Hindlimb muscle (tissue), 1 donor: ENCODE results near the gene MRPL27. TPM values are rescaled to one million over a fixed set of nuclear protein-coding genes. Genes with fewer than 3 reads are reported as not detected.
"Not testable (repeated sequence)": the region's sequence is repeated elsewhere in the genome, so short reads cannot be mapped to it uniquely, and the experiment has no call there.

ENCODE experiments used
- DNase-seq: peaks from one replicate; pipeline ENCODE4 v3.0.0-alpha.2; 2013
- polyA plus RNA-seq: library from polyadenylated mRNA; unstranded; fragments of 120-200 nt; gene quantifications from one replicate; pipeline ENCODE4 v1.2.1, GENCODE V29; 2013; ENCODE audit not compliant: insufficient read length

MRPL27 gene
- polyA plus RNA-seq: 52.5 TPM

GRCh38 chr17:50372758-50373556 lies at the start of gene MRPL27, which contains the start of gene EME1:
MRPL27 (minus strand) TSS chr17:50373184; CDS start chr17:50373170, 14 bp downstream.
EME1 (plus strand) TSS chr17:50373229; CDS start chr17:50375209, 1,980 bp downstream.
- DNase-seq: peak; percentile 91

GRCh38 chr17:50422738-50423137 lies 49.8 kb upstream of the MRPL27 start:
- DNase-seq: no peak

- DNase-seq: no peak
Observed at GRCh38 chr17:50421308-50422051, 48.5 kb upstream of the MRPL27 start.

GRCh38 chr17:50420419-50421112 lies 47.6 kb upstream of the MRPL27 start:
- no peak for DNase-seq

GRCh38 chr17:50419577-50419976 lies 46.6 kb upstream of the MRPL27 start:
- not testable (repeated sequence) for DNase-seq

- DNase-seq: no peak
Observed at GRCh38 chr17:50414808-50415207, 41.8 kb upstream of the MRPL27 start.

GRCh38 chr17:50412188-50412732 lies 39.3 kb upstream of the MRPL27 start:
- DNase-seq: no peak

GRCh38 chr17:50407921-50408320 lies 34.9 kb upstream of the MRPL27 start:
- no peak for DNase-seq

GRCh38 chr17:50406578-50406977 lies 33.6 kb upstream of the MRPL27 start:
- no peak for DNase-seq

GRCh38 chr17:50405351-50405750 lies 32.4 kb upstream of the MRPL27 start:
- DNase-seq: not testable (repeated sequence)

GRCh38 chr17:50399591-50399990 lies 26.6 kb upstream of the MRPL27 start:
- DNase-seq: not testable (repeated sequence)

GRCh38 chr17:50398672-50399071 lies 25.7 kb upstream of the MRPL27 start:
- not testable (repeated sequence) for DNase-seq

- no peak for DNase-seq
Observed at GRCh38 chr17:50397919-50398285, 24.9 kb upstream of the MRPL27 start.

GRCh38 chr17:50397111-50397918 lies 24.3 kb upstream of the MRPL27 start, which contains the start of gene LRRC59:
LRRC59 (minus strand) TSS chr17:50397523; CDS start chr17:50397317, 206 bp downstream.
- peak; percentile 92 for DNase-seq

GRCh38 chr17:50396261-50397110 lies 23.5 kb upstream of the MRPL27 start:
- peak; percentile 50 for DNase-seq

GRCh38 chr17:50394711-50395110 lies 21.7 kb upstream of the MRPL27 start:
- no peak for DNase-seq

GRCh38 chr17:50393700-50394099 lies 20.7 kb upstream of the MRPL27 start:
- DNase-seq: no peak

GRCh38 chr17:50392621-50393020 lies 19.6 kb upstream of the MRPL27 start:
- no peak for DNase-seq

- no peak for DNase-seq
Observed at GRCh38 chr17:50389534-50389933, 16.6 kb upstream of the MRPL27 start.

GRCh38 chr17:50388728-50389127 lies 15.7 kb upstream of the MRPL27 start:
- DNase-seq: no peak

GRCh38 chr17:50386510-50386909 lies 13.5 kb upstream of the MRPL27 start:
- no peak for DNase-seq
